GM23338 (cell line): Measurements from ENCODE around the gene MYBPC2. TPM values are rescaled to one million over a fixed set of nuclear protein-coding genes. Genes with fewer than 3 reads are reported as not detected.

Source experiments
- ATAC-seq: fragments of 200-7000 bp; cut with Tn5 transposase; 3 replicates; pipeline ENCODE4 v1.9.1; 2020
- DNase-seq: peaks from one replicate; pipeline ENCODE4 v3.0.0-alpha.2; 2015; ENCODE audit warnings: low spot score
- H2AFZ ChIP-seq: fragments of 200-600 bp; sonication (generic); 2 replicates; pipeline ENCODE4 v1.8.0; 2016; ENCODE audit warnings: antibody characterized with exemption, mild to moderate bottlenecking, moderate library complexity
- H3F3A ChIP-seq: fragments of 200-600 bp; sonication (generic); replicated peaks from 2 replicates; pipeline ENCODE4 v1.8.0; 2017; ENCODE audit warnings: antibody characterized with exemption, mixed run types, low read depth
- H3K27ac ChIP-seq: fragments of 200-600 bp; sonication (generic); 2 replicates; pipeline ENCODE4 v1.6.1; 2016; ENCODE audit warnings: low read depth
- H3K27me3 ChIP-seq: fragments of 200-600 bp; sonication (generic); 2 replicates; pipeline ENCODE4 v1.8.0; 2016; ENCODE audit warnings: mild to moderate bottlenecking, mixed run types, moderate library complexity; ENCODE audit not compliant: insufficient read depth
- H3K36me3 ChIP-seq: fragments of 200-600 bp; sonication (generic); 2 replicates; pipeline ENCODE4 v1.8.0; 2016; ENCODE audit warnings: mild to moderate bottlenecking; ENCODE audit not compliant: insufficient read depth
- H3K4me1 ChIP-seq: fragments of 200-600 bp; sonication (generic); 2 replicates; pipeline ENCODE4 v1.8.0; 2016; ENCODE audit warnings: mild to moderate bottlenecking, moderate library complexity; ENCODE audit not compliant: insufficient read depth
- H3K4me2 ChIP-seq: fragments of 200-600 bp; sonication (generic); 2 replicates; pipeline ENCODE4 v1.7.1; 2017; ENCODE audit warnings: mixed run types
- H3K4me3 ChIP-seq: fragments of 200-600 bp; sonication (generic); 2 replicates; pipeline ENCODE4 v1.6.1; 2016; ENCODE audit warnings: mixed run types
- H3K79me2 ChIP-seq: fragments of 200-600 bp; sonication (generic); replicated peaks from 2 replicates; pipeline ENCODE4 v1.8.0; 2017; ENCODE audit warnings: mild to moderate bottlenecking; ENCODE audit not compliant: insufficient read depth
- H3K9me2 ChIP-seq: fragments of 200-600 bp; sonication (generic); 2 replicates; pipeline ENCODE4 v1.8.0; 2017; ENCODE audit not compliant: insufficient read depth
- H4K20me1 ChIP-seq: fragments of 200-600 bp; sonication (generic); replicated peaks from 2 replicates; pipeline ENCODE4 v1.8.0; 2017; ENCODE audit warnings: mild to moderate bottlenecking; ENCODE audit not compliant: insufficient read depth
- H3K27ac Mint-ChIP-seq: 2 replicates; pipeline ENCODE4 v1.8.0; 2020; ENCODE audit warnings: inconsistent platforms, mild to moderate bottlenecking, moderate library complexity, mixed read lengths
- H3K27me3 Mint-ChIP-seq: 3 replicates; pipeline ENCODE4 v1.8.0; 2022; ENCODE audit warnings: low read depth, mild to moderate bottlenecking, moderate library complexity, mixed read lengths, inconsistent platforms; ENCODE audit not compliant: insufficient read depth, poor library complexity
- H3K36me3 Mint-ChIP-seq: 3 replicates; pipeline ENCODE4 v1.8.0; 2021; ENCODE audit warnings: low read depth, mild to moderate bottlenecking, inconsistent platforms, moderate library complexity, mixed read lengths
- H3K4me1 Mint-ChIP-seq: 3 replicates; pipeline ENCODE4 v1.8.0; 2020; ENCODE audit warnings: mild to moderate bottlenecking, inconsistent platforms, mixed read lengths
- H3K4me3 Mint-ChIP-seq: 3 replicates; pipeline ENCODE4 v1.8.0; 2021; ENCODE audit warnings: moderate library complexity, mild to moderate bottlenecking, inconsistent platforms, mixed read lengths
- H3K9me3 Mint-ChIP-seq: 3 replicates; pipeline ENCODE4 v1.8.0; 2020; ENCODE audit warnings: moderate library complexity, mild to moderate bottlenecking, inconsistent platforms, mixed read lengths
- CREB1 ChIP-seq: fragments of 250-450 bp; sonication (Bioruptor Pico); IDR thresholded peaks from 2 replicates; pipeline ENCODE4 v1.5.0; 2020; ENCODE audit warnings: low read depth, mild to moderate bottlenecking, moderate library complexity
- CTCF ChIP-seq, 2 experiments: fragments of 200-600 bp in 1 of 2; sonication (generic) in 1 of 2; conservative IDR thresholded peaks; 2 replicates each; pipeline versions ENCODE4 v1.5.1 to v1.6.1; 2016 to 2017; ENCODE audit warnings: antibody characterized with exemption in 2 of 2, low read depth in 2 of 2, mild to moderate bottlenecking in 2 of 2, moderate library complexity in 1 of 2
- EZH2 ChIP-seq: fragments of 200-600 bp; sonication (generic); IDR thresholded peaks from one replicate; pipeline ENCODE4 v1.8.0; 2017; ENCODE audit warnings: antibody characterized with exemption, mild to moderate bottlenecking, low read depth; ENCODE audit not compliant: unreplicated experiment
- EZH2phosphoT487 ChIP-seq: fragments of 200-600 bp; sonication (generic); IDR thresholded peaks from one replicate; pipeline ENCODE4 v1.8.1; 2018; ENCODE audit warnings: antibody characterized with exemption; ENCODE audit not compliant: unreplicated experiment
- JUNB ChIP-seq: IDR thresholded peaks from one replicate; pipeline ENCODE4 v1.6.1; 2016; ENCODE audit warnings: antibody characterized with exemption; ENCODE audit not compliant: unreplicated experiment
- REST ChIP-seq: IDR thresholded peaks from one replicate; pipeline ENCODE4 v1.6.1; 2018; ENCODE audit warnings: antibody characterized with exemption; ENCODE audit not compliant: unreplicated experiment
- ZNF331 ChIP-seq: fragments of 250-450 bp; sonication (Bioruptor Pico); IDR thresholded peaks from 2 replicates; pipeline ENCODE4 v1.5.0; 2020; ENCODE audit warnings: low read depth, mild to moderate bottlenecking, moderate library complexity
- polyA plus RNA-seq: library from polyadenylated mRNA; unstranded; fragments of >200 nt; fragmentation: Nextera tagmentation; extraction: Ambion mirVana; gene quantifications from 2 replicates; pipeline ENCODE4 v1.2.1, GENCODE V29; 2016
- total RNA-seq: library from RNA; depleted of rRNA; stranded (reverse); fragments of >200 nt; shearing (Covaris generic); gene quantifications from 2 replicates; pipeline ENCODE4 v1.2.3, GENCODE V29; 2014

Gene MYBPC2
- total and polyA plus RNA-seq, 2 experiments from 2014 or later = 4.2 to 5.9 TPM

GRCh38 chr19:50512112-50512998, 79.7 kb downstream of the MYBPC2 start:
- Mint-ChIP-seq H3K4me3 (no peak overlapping the region), H3K36me3 (peaks cover 29% of the 10 kb centered on the region), H3K27ac (no peak overlapping the region), H3K4me1 (no peaks in the 10 kb centered on the region), H3K27me3 (peaks cover 12% of the 10 kb centered on the region), H3K9me3 (peaks cover 91% of the 10 kb centered on the region)
- H3K4me1 ChIP-seq = peaks cover 10% of the 10 kb centered on the region; the same call in 1 of the 2 replicates
- DNase-seq (no peak), ATAC-seq (no peak)
- H3K79me2 ChIP-seq = no peaks in the 10 kb centered on the region
- H3F3A ChIP-seq = no peaks in the 10 kb centered on the region
- H3K4me3 ChIP-seq = peak overlapping the region; percentile 61; the same call in 1 of the 2 replicates
- peak overlapping the region; percentile 70; the same call in 1 of the 2 replicates for H3K4me2 ChIP-seq
- H3K27ac ChIP-seq = no peak overlapping the region
- no peak overlapping the region for H2AFZ ChIP-seq
- no peaks in the 10 kb centered on the region for H3K9me2 ChIP-seq
- H4K20me1 ChIP-seq = no peaks in the 10 kb centered on the region; the same call in 1 of the 2 replicates
- no peak for TF ChIP-seq JUNB
- TF ChIP-seq REST = no peak
- no peak for TF ChIP-seq ZNF331 (CRISPR knock-in tag)
- TF ChIP-seq EZH2phosphoT487 = no peak
- H3K36me3 ChIP-seq = no peaks in the 10 kb centered on the region
- H3K27me3 ChIP-seq = peaks cover 29% of the 10 kb centered on the region

- Mint-ChIP-seq H3K4me3 (no peak overlapping the region), H3K27me3 (peaks cover 12% of the 10 kb centered on the region), H3K36me3 (peaks cover 24% of the 10 kb centered on the region), H3K27ac (no peak overlapping the region), H3K9me3 (peaks cover 86% of the 10 kb centered on the region), H3K4me1 (no peaks in the 10 kb centered on the region)
- no peaks in the 10 kb centered on the region for H3K36me3 ChIP-seq
- DNase-seq (no peak), ATAC-seq (no peak)
- H3K79me2 ChIP-seq = no peaks in the 10 kb centered on the region
- H3K27ac ChIP-seq = no peak overlapping the region
- H3K4me3 ChIP-seq = no peak overlapping the region
- TF ChIP-seq EZH2phosphoT487 (no peak), CTCF (conservative IDR thresholded peaks at IDR 0.05; ENCODE audit: low read depth in 2 of 2) (no peak), CREB1 (CRISPR knock-in tag) (no peak), EZH2 (no peak)
- H3K9me2 ChIP-seq = no peaks in the 10 kb centered on the region
- H2AFZ ChIP-seq = no peak overlapping the region
- peaks cover 30% of the 10 kb centered on the region for H3K27me3 ChIP-seq
- peaks cover 10% of the 10 kb centered on the region; the same call in 1 of the 2 replicates for H3K4me1 ChIP-seq
- H4K20me1 ChIP-seq = no peaks in the 10 kb centered on the region; the same call in 1 of the 2 replicates
- H3F3A ChIP-seq = no peaks in the 10 kb centered on the region
- no peak overlapping the region for H3K4me2 ChIP-seq
These were observed 80.5 kb downstream of the MYBPC2 start for GRCh38 chr19:50512999-50513745.
